ENCODE results near the gene PDIA3.

GRCh38 chr15:43800286-43801141, 54.3 kb downstream of the PDIA3 start, which contains the start of gene HYPK:
- TF ChIP-seq, protein P1, sequence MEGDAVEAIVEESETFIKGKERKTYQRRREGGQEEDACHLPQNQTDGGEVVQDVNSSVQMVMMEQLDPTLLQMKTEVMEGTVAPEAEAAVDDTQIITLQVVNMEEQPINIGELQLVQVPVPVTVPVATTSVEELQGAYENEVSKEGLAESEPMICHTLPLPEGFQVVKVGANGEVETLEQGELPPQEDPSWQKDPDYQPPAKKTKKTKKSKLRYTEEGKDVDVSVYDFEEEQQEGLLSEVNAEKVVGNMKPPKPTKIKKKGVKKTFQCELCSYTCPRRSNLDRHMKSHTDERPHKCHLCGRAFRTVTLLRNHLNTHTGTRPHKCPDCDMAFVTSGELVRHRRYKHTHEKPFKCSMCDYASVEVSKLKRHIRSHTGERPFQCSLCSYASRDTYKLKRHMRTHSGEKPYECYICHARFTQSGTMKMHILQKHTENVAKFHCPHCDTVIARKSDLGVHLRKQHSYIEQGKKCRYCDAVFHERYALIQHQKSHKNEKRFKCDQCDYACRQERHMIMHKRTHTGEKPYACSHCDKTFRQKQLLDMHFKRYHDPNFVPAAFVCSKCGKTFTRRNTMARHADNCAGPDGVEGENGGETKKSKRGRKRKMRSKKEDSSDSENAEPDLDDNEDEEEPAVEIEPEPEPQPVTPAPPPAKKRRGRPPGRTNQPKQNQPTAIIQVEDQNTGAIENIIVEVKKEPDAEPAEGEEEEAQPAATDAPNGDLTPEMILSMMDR (IDR thresholded peaks at IDR 0.05) = no peak
- TF ChIP-seq POLR2A (IDR thresholded peaks at IDR 0.05) = peak in 3 of 4 donors; percentile 35 to 75 (median 68)

Measured in esophagus squamous epithelium (tissue), 4 donors.